Non-pigmented ciliary epithelial cell (primary cell): ENCODE data around the gene ZNF846.
A peak's percentile ranks its signal among the peaks of the same experiment; 100 is the strongest.
"Not testable (repeated sequence)": the region's sequence is repeated elsewhere in the genome, so short reads cannot be mapped to it uniquely, and the experiment has no call there.

Source experiments
- DNase-seq: peaks from one replicate; pipeline ENCODE4 v3.0.0-alpha.2; 2010; ENCODE audit warnings: low read depth

Gene ZNF846

GRCh38 chr19:9768175-9769112, at the start of gene ZNF846:
Gene ZNF846 (minus strand): TSS chr19:9768738. CDS start chr19:9764950, 3,788 bp downstream.
- peak; percentile 81 for DNase-seq

GRCh38 chr19:9818175-9818733, 49.7 kb upstream of the ZNF846 start:
- no peak for DNase-seq

DNA sequence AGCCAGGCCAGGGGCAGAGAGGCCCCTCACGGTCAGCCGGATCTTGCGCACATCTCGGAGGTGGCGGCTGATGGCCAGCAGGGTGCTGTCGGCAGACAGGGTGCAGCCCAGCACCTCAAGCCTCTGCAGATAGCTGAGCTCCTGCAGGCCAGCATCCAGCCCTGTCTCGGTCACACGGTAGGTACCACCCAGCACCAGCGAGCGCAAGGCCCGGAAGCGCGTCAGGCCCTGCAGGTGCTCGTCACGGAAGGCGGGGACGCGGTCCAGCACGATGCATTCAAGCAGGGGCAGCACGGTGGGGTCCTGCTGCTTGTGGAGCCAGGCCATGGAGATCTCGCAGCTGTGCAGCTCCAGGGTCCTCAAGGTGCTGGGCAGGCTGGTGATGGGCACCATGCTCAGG, 42.6 kb upstream of the ZNF846 start:
- DNase-seq = no peak

- DNase-seq = no peak
Measured at GRCh38 chr19:9808855-9809824, 40.6 kb upstream of the ZNF846 start.

GRCh38 chr19:9806803-9807202, 38.3 kb upstream of the ZNF846 start:
- DNase-seq = no peak

GRCh38 chr19:9801976-9802375, 33.4 kb upstream of the ZNF846 start:
- DNase-seq = no peak

- DNase-seq = no peak
Measured at GRCh38 chr19:9799162-9799561, 30.6 kb upstream of the ZNF846 start.

DNA sequence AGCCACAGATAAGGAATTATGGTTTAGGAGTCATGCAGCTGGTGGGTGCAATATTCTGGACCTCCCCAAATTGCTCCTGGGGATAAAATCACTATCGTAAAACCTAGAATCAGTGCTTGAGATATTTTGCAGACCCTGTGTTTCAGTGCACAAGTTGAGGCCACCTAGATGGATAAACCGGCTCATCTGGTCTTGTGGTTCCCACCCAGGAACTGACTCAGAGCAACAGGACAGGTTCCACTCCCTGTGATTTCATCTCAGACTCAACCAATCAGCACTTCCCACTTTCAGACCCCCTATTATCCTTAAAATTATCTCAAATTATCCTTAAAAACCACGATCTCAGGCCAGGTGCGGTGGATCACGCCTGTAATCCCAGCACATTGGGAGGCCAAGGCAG, 29.3 kb upstream of the ZNF846 start:
- DNase-seq = no peak

DNA sequence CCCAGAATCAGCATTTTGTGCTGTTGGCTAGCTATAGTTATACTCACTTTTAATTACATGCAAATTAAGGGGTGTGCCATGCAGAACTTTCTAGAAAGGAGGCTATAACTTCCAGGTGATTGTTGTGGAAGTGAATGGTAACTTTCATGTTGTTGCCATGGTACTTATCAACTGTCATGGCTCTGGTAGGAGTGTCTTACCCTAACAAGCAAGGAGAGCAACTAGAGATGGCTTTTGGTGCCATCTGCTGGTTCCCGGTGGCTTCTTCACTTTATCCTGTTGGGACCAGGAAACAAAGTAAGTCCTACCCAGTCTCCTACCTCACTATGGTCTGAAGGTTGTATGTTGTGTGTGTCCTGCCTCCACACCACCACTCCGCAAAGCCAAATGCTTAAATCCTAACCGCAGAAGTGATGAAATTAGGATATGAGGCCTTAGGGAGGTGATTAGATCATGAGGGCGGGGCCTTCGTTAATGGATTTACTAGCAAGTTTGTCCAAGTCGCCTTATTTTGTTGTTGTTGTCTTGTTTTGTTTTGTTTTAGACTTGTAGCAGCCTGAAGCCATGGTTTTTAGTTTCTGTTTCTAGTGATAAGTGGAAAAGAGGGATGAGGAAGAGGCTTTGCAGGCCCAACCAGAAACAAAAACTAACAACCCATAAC, 27.7 kb upstream of the ZNF846 start:
- DNase-seq = peak; percentile 76

DNA sequence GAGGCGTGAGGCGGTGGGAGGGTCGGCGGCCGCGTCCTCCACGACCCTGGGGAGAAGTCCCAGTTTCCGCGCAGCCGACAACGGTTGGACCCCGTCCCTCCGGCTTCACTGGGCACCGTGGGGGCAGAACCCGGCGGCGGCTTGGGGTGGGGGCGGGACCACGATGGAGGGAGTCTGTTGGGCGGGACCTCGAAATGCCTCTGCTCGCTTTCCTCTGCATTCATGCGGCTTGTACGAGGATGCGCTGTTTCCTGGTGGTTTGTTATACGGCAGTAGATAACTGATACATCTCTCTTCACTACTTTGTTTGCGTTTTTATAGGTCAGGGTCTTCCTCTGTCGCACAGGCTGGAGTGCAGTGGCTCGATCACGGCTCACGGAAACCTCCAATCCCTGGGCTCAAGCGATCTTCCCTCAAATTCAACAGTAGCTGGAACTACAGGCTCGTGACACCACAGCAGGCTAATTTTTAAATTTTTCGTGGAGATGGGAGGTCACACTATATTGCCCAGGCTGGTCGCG, 24.6 kb upstream of the ZNF846 start:
- no peak for DNase-seq

DNA sequence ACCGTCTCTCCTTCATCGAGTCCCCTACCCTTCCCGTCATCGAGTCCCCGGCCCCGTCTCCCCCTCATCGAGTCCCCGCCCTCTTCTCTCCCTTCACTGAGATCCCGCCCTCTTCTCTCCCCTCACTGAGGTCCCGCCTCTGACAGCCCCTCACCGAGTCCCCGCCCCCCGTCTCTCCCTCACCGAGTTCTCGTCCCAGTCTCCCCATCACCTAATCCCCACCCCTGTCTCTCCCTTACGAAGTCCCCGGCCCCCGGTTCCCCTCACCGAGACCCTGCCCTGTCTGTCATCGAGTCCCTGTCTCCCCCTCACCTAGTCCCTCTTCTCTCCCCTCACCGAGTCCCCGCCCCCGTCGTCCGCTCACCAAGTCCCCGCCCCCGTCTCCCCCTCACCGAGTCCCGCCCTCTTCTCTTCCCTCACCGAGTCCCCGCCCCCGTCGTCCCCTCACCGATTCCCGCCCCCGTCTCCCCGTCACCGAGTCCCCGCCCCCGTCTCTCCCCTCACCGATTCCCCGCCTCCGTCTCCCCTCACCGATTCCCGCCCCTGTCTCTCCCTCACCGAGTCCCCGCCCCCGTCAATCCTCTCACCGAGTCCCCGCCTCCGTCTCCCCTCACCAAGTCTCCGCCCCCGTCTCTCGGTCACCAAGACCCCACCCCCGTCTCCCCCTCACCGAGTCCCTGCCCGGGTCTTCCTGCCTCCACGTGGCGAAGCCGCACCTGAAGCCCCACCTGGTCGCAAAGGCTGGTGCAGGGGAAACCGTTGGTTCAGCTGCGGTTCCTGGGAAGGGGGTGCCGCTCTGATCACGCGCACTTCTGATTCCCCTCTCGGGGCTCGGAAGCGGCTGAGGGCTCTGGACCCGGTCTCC, 23.9 kb upstream of the ZNF846 start:
- peak; percentile 84 for DNase-seq

GRCh38 chr19:9791552-9792205, 23.1 kb upstream of the ZNF846 start:
- peak; percentile 78 for DNase-seq

DNA sequence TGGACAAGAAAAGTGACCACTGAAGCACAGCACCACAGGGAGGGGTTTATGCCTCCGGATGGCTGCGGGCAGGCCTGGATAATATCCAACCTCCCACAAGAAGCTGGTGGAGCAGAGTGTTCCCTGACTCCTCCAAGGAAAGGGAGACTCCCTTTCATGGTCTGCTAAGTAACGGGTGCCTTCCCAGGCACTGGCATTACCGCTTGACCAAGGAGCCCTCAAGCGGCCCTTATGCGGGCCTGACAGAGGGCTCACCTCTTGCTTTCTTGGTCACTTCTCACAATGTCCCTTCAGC, 22.5 kb upstream of the ZNF846 start:
- DNase-seq = not testable (repeated sequence)

GRCh38 chr19:9789579-9789978, 21.0 kb upstream of the ZNF846 start:
- not testable (repeated sequence) for DNase-seq

- no peak for DNase-seq
Measured at GRCh38 chr19:9789066-9789465, 20.5 kb upstream of the ZNF846 start.

DNA sequence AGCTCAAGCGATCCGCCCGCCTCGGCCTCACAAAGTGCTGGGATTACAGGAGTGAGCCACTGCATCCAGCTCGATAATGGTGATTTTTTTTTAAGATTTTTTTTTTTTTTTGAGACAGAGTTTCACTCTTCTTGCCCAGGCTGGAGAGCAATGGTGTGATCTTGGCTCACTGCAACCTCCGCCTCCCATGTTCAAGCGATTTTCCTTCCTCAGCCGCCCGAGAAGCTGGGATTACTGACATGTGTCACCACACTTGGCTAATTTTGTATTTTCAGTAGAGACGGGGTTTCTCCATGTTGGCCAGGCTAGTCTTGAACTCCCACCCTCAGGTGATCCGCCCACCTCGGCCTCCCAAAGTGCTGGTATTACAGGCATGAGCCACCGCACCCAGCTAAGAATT, 20.1 kb upstream of the ZNF846 start:
- DNase-seq = not testable (repeated sequence)

DNA sequence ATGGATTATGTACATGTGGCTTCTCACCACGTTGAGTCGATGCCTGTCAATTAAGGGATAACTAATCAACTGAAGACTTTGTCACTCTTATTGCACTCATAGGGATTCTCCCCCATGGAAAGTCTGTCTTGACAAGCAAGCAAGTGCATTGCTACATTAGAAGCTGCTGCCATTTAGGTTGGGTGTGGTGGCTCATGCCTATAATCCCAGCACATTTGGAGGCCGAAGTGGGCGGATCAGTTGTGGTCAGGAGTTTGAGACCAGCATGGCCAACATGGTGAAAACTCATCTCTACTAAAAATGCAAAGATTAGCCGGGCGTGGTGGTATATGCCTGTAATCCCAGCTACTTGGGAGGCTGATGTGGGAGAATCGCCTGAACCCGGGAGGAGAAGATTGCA, 18.3 kb upstream of the ZNF846 start:
- DNase-seq = no peak

DNA sequence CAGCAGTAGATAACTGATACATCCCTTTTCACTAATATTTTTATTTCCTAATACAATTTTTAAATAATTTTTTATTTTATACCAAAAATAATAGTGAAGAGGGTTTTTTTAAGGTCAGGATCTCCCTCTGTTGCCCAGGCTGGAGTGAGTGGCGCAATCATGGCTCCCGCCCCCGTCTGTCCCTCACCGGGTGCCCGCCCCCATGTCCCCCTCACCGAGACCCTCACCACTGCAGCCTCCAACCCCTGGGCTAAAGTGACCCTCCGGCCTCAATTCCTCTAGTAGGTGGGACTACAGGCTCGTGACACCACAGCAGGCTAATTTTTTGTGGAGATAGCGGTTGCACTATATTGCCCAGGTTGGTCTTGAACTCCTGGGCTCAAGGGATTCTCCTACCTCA, 17.8 kb upstream of the ZNF846 start:
- no peak for DNase-seq

DNA sequence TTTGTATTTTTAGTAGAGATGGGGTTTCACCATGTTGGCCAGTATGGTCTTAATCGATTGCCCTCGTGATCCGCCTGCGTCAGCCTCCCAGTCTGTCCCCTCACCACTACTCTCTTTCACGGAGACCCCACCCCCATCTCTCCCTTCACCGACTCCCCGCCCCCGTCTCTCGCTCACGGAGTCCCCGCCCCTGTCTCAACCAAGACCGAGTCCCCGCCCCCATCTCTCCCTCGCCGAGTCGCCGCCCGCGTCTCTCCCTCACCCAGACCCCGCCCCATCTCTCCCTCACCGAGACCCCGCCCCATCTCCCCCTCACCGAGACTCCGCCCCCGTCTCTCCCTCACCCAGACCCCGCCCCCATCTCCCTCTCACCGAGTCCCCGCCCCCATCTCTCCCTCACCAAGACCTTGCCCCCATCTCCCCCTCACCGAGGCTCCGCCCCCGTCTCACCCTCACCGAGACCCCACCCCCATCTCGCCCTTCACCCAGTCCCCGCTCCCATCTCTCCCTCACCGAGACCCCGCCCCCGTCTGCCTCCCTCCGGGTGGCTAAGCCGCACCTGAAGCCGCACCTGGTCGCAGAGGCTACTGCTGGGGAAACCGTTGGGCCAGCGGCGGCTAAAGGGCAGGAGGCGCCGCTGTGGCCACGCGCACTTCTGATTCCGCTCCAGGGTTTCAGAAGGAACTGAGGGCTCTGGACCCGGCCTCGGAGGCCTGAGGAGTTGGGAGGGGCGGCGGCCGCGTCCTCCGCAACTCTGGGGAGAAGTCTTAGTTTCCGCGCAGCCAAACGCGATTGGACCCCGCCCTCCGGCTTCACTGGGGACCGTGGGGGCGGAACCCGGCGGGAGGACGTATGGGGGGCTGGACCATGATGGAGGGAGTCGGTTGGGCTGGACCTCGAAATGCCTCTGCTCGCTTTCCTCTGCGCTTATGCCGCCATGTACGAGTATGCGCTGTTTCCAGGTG, 17.1 kb upstream of the ZNF846 start:
- peak; percentile 73 for DNase-seq
